Mucosa of stomach (tissue), 1 donor: ENCODE data around the gene CD109.

Experiments
- H3K27me3 ChIP-seq: one replicate; pipeline ENCODE4 v1.7.0; 2013; ENCODE audit warnings: mild to moderate bottlenecking, low read length; ENCODE audit not compliant: control insufficient read depth, insufficient read depth
- H3K36me3 ChIP-seq: one replicate; pipeline ENCODE4 v1.7.0; 2013; ENCODE audit warnings: low read length; ENCODE audit not compliant: control insufficient read depth, insufficient read depth
- H3K4me1 ChIP-seq: one replicate; pipeline ENCODE4 v1.7.0; 2013; ENCODE audit warnings: mild to moderate bottlenecking, low read length; ENCODE audit not compliant: control insufficient read depth, insufficient read depth
- H3K4me3 ChIP-seq: one replicate; pipeline ENCODE4 v1.7.0; 2013; ENCODE audit warnings: low read length
- H3K9ac ChIP-seq: one replicate; pipeline ENCODE4 v1.7.0; 2013; ENCODE audit warnings: mild to moderate bottlenecking, low read length, moderate library complexity
- H3K9me3 ChIP-seq: one replicate; pipeline ENCODE4 v1.7.0; 2013; ENCODE audit warnings: mild to moderate bottlenecking, low read length, moderate library complexity; ENCODE audit not compliant: control insufficient read depth
- donor health status: Pancreatic carcinoma.

The CD109 gene

GRCh38 chr6:73733791-73734190 is 37.8 kb downstream of the CD109 start:
- no peak overlapping the region for H3K9ac ChIP-seq
- H3K27me3 ChIP-seq: no peaks in the 10 kb centered on the region
- no peak overlapping the region for H3K4me3 ChIP-seq
- H3K9me3 ChIP-seq: no peaks in the 10 kb centered on the region
- H3K4me1 ChIP-seq: no peaks in the 10 kb centered on the region
- H3K36me3 ChIP-seq: no peaks in the 10 kb centered on the region

DNA sequence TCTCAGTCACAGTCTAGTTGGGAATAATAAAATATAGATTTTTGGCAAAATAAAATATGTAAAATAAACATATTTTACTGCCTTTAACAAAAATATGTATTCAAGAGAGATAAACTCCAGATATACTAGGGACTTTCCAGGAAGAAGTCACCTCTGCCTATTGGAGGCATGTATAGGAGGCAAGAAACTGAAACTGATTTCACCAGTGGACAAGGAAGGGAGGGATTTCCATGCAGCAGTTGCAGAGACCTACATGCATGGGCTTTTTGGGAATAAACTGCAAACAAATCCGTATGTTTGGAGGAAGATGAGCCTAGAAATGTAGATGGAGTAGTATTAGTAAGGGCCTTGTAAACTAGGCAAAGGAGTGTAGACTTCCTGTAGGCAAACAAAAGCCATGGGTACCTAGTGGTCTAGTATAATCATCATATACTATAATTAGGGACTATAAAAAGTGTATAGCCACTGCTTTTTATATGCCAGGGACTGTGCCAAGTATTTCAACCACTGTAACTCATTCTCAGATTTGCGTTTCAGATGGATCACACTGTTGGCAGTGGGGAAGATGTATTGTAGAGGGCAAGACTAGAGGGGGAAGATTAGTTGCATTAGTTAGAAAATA is 38.9 kb downstream of the CD109 start:
- Histone ChIP-seq H3K9ac (no peak overlapping the region), H3K27me3 (no peaks in the 10 kb centered on the region), H3K36me3 (no peaks in the 10 kb centered on the region), H3K4me1 (no peaks in the 10 kb centered on the region), H3K9me3 (no peaks in the 10 kb centered on the region), H3K4me3 (no peak overlapping the region)

DNA sequence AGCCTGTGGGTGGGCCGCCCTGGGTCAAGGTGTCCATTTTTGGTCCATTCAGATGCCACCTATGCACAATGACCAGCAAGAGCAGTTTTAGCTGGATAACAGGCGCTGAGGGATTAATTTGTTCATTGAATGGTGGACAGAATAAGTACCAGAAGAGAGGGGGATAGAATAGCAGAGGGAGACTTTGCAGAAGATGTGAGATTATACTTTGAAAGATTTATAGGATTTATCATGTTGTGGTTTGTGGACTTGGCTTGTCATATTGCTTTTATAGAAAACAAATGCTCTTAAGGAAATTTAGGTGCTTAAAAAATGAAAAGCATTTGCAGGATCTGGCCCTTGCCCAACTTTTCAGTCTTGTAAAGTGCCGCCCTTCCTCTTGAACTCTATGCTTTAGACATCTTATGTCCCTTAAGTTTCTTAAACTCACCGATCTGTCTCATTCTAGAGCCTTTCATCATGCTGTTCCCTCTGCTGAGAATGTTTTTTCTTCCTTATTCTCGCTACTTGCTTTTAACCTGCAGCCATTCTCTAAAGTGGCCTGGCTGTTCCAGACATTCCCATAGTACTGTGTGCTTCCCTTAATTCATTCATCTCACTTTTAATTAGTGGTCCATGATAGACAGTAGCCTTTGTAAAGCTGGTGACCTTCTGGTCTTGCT is 42.5 kb downstream of the CD109 start:
- H3K36me3 ChIP-seq: no peaks in the 10 kb centered on the region
- H3K9ac ChIP-seq: no peak overlapping the region
- no peaks in the 10 kb centered on the region for H3K4me1 ChIP-seq
- H3K27me3 ChIP-seq: no peaks in the 10 kb centered on the region
- no peak overlapping the region for H3K4me3 ChIP-seq
- no peaks in the 10 kb centered on the region for H3K9me3 ChIP-seq

GRCh38 chr6:73739096-73739495 is 43.1 kb downstream of the CD109 start:
- no peak overlapping the region for H3K9ac ChIP-seq
- no peak overlapping the region for H3K4me3 ChIP-seq
- no peaks in the 10 kb centered on the region for H3K4me1 ChIP-seq
- H3K27me3 ChIP-seq: no peaks in the 10 kb centered on the region
- H3K36me3 ChIP-seq: no peaks in the 10 kb centered on the region
- no peaks in the 10 kb centered on the region for H3K9me3 ChIP-seq

GRCh38 chr6:73742433-73742832 is 46.4 kb downstream of the CD109 start:
- Histone ChIP-seq H3K27me3 (no peaks in the 10 kb centered on the region), H3K9ac (no peak overlapping the region), H3K9me3 (no peaks in the 10 kb centered on the region)

DNA sequence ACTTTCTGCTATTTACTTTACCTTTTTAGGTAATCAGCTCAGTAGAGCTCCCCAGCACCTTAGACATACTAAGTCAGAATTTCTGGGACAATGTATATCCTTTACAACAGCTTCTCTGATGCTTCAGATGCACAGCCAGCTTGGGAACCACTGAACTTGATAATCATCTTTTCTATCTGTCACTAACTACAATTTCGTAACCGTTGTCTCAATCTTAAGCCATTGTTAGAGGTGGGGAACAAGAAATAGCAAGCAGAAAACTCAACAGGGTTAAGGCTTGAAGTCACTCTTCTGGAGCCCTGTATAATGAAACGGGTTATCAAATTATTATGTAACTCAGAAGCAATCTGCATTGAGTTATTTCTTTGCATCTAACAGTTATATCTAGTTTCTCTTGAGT is 47.1 kb downstream of the CD109 start:
- Histone ChIP-seq H3K4me3 (no peak overlapping the region), H3K9ac (no peak overlapping the region)

More at GRCh38 chr6:73742433-73742832, 46.4 kb downstream of the CD109 start:
- H3K4me1 ChIP-seq: no peaks in the 10 kb centered on the region
- H3K4me3 ChIP-seq: no peak overlapping the region
- no peaks in the 10 kb centered on the region for H3K36me3 ChIP-seq

DNA sequence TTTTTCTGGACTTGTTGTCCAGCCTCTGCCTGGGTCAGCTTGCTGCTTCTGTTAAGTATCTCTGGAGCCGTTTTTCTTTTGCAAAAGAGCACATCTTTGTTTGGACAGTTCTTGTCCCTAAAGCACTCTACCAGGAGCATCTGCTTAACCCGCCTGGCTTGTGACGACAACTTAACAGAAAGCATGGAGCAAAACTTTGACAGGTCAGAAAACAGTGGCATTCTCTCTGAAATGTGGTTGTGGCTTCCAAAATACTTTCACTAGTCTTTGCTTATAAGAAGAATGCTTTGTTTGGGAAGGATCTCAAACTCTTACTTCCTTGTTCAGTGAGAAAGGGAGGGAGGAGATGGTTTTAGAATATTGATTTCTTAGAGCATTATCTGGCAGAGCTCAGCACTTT is 47.6 kb downstream of the CD109 start:
- no peak overlapping the region for H3K4me3 ChIP-seq
- no peaks in the 10 kb centered on the region for H3K4me1 ChIP-seq
- no peaks in the 10 kb centered on the region for H3K27me3 ChIP-seq
- H3K36me3 ChIP-seq: no peaks in the 10 kb centered on the region
- H3K9ac ChIP-seq: no peak overlapping the region
- no peaks in the 10 kb centered on the region for H3K9me3 ChIP-seq

More for the DNA sequence above, 47.1 kb downstream of the CD109 start:
- H3K4me1 ChIP-seq: no peaks in the 10 kb centered on the region
- no peaks in the 10 kb centered on the region for H3K9me3 ChIP-seq
- H3K27me3 ChIP-seq: no peaks in the 10 kb centered on the region
- H3K36me3 ChIP-seq: no peaks in the 10 kb centered on the region

- H3K9ac ChIP-seq: no peak overlapping the region
Observed at GRCh38 chr6:73746787-73747186, 50.8 kb downstream of the CD109 start.

DNA sequence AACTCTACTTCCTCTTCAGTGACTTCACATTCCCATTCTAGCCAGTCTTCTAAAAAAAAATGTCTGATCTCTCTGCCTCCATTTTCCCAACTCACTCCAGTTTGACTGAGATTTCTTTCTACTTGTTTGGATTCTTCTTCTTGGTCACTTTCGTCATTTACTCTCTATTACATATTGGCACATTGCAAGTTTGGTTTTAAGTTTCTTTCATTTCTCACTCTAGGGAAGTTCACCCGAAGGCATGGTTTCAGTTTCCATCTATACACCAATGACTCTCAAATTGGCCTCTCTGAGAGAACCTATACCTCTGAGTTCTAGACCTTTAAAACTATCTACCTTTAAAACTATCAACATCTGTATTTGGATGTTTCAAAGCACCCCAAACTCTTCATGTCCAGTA is 51.3 kb downstream of the CD109 start:
- no peaks in the 10 kb centered on the region for H3K9me3 ChIP-seq
- H3K27me3 ChIP-seq: no peaks in the 10 kb centered on the region
- H3K9ac ChIP-seq: no peak overlapping the region
- no peaks in the 10 kb centered on the region for H3K4me1 ChIP-seq
- no peak overlapping the region for H3K4me3 ChIP-seq
- no peaks in the 10 kb centered on the region for H3K36me3 ChIP-seq

More at GRCh38 chr6:73746787-73747186, 50.8 kb downstream of the CD109 start:
- H3K9me3 ChIP-seq: no peaks in the 10 kb centered on the region
- no peak overlapping the region for H3K4me3 ChIP-seq
- no peaks in the 10 kb centered on the region for H3K4me1 ChIP-seq
- H3K36me3 ChIP-seq: no peaks in the 10 kb centered on the region
- H3K27me3 ChIP-seq: no peaks in the 10 kb centered on the region

DNA sequence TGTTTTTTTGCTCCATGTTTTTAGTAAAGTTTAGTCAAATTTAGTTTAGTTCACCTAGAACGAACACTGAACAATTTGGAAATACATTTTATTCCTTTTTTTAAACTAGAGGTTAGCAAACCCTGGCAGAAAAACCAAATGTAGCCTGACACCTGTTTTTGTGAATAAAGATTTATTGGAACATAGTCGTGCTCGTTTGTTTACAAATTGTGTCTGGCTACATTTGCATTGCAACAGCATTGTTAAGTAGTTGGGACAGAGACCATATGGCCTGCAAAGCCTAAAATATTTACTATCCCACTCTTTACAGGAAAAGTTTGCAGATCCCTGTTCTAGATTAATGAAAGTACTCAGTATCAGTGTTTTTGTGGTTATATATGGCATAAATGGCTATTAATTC is 56.9 kb downstream of the CD109 start:
- H3K9me3 ChIP-seq: no peaks in the 10 kb centered on the region
- no peaks in the 10 kb centered on the region for H3K4me1 ChIP-seq

DNA sequence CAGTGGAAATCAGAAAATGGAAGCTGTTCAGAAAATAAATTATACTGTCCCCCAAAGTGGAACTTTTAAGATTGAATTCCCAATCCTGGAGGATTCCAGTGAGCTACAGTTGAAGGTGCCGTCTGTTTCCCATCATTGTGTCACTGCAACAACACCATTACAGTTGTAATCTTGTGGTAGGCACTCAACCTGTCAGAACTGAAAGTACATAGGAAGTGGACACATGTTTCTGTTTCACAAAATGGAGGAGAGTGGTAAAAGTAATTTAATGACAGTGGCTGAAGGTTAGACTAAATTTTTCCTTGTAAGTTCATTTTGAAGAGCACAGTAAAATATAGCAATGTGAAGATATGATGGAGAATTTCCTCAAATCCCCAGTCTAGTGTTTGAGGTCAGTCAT is 70.0 kb downstream of the CD109 start:
- Histone ChIP-seq H3K9ac (no peak overlapping the region), H3K27me3 (no peaks in the 10 kb centered on the region), H3K4me1 (no peaks in the 10 kb centered on the region), H3K36me3 (no peaks in the 10 kb centered on the region), H3K4me3 (no peak overlapping the region), H3K9me3 (no peaks in the 10 kb centered on the region)

More for the DNA sequence above, 56.9 kb downstream of the CD109 start:
- Histone ChIP-seq H3K4me3 (no peak overlapping the region), H3K27me3 (no peaks in the 10 kb centered on the region), H3K36me3 (no peaks in the 10 kb centered on the region), H3K9ac (no peak overlapping the region)

DNA sequence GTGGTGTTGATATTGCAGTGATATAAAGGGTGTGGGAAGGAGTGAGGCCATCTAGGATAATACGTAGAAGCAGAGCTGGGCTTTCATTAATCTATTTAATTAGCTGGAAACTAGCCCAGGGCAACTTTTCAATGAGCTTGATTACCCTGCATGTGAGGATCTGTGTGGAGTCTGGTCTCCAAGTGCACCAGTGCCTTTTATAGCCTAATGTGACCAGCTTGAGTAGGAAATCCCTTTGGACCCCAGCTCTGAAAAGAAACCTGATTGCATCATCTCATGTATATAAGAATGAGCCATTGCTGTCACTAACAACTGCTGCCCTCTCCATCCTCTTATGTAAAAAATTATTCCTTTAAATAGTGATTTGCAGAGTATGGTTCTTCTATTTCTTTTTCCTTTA is 72.6 kb downstream of the CD109 start:
- no peaks in the 10 kb centered on the region for H3K4me1 ChIP-seq
- no peak overlapping the region for H3K4me3 ChIP-seq
- no peaks in the 10 kb centered on the region for H3K36me3 ChIP-seq
- H3K9ac ChIP-seq: no peak overlapping the region
- H3K27me3 ChIP-seq: no peaks in the 10 kb centered on the region
- no peaks in the 10 kb centered on the region for H3K9me3 ChIP-seq
